Caco-2 (cell line): Measurements from ENCODE around the gene CST1. TPM values are rescaled to one million over a fixed set of nuclear protein-coding genes. Genes with fewer than 3 reads are reported as not detected.
"Not testable (repeated sequence)": the region's sequence is repeated elsewhere in the genome, so short reads cannot be mapped to it uniquely, and the experiment has no call there.

Source experiments
- BruUV-seq: library from RNA; stranded (reverse); fragments of 400-500 nt; replicated peaks from 2 replicates; lab custom pipeline; 2021; lab: Mats Ljungman, UMichigan
- CTCF ChIA-PET: fragments of 300-600 bp; sonication (Branson Sonifier 250); formaldehyde crosslinking; loops from one replicate; lab custom pipeline; 2022; ENCODE audit warnings: antibody characterized with exemption; lab: Charles Lee
- POLR2A ChIA-PET: fragments of 300-600 bp; sonication (Branson Sonifier 250); formaldehyde crosslinking; loops from one replicate; lab custom pipeline; 2022; ENCODE audit warnings: antibody characterized with exemption; lab: Charles Lee
- DNase-seq, 2 experiments: peaks; one replicate each; pipeline versions ENCODE4 v3.0.0 to v3.0.0-alpha.2; 2020 to 2022
- H3K27me3 ChIP-seq: replicated peaks from 2 replicates; pipeline ENCODE4 v1.6.0; 2011; ENCODE audit warnings: low read length; ENCODE audit not compliant: control insufficient read depth, insufficient read depth
- H3K36me3 ChIP-seq: 2 replicates; pipeline ENCODE4 v1.5.1; 2011; ENCODE audit warnings: low read length; ENCODE audit not compliant: control insufficient read depth, insufficient read depth
- H3K4me1 ChIP-seq: fragments of 250-450 bp; sonication (Bioruptor Pico); 2 replicates; pipeline ENCODE4 v1.5.1; 2020; ENCODE audit warnings: mild to moderate bottlenecking
- H3K4me3 ChIP-seq: 2 replicates; pipeline ENCODE4 v1.5.1; 2011; ENCODE audit warnings: low read depth, mild to moderate bottlenecking, control low read depth, low read length
- H3K9me3 ChIP-seq: fragments of 250-450 bp; sonication (Bioruptor Pico); 2 replicates; pipeline ENCODE4 v1.5.1; 2020; ENCODE audit warnings: mild to moderate bottlenecking, moderate library complexity
- H3K27ac Mint-ChIP-seq: one replicate; pipeline ENCODE4 v1.8.0; 2022; ENCODE audit warnings: mixed read lengths; ENCODE audit not compliant: unreplicated experiment
- H3K27me3 Mint-ChIP-seq: one replicate; pipeline ENCODE4 v1.8.0; 2022; ENCODE audit warnings: mixed read lengths; ENCODE audit not compliant: insufficient read depth, unreplicated experiment
- H3K36me3 Mint-ChIP-seq: one replicate; pipeline ENCODE4 v1.8.0; 2022; ENCODE audit warnings: mild to moderate bottlenecking, mixed read lengths; ENCODE audit not compliant: insufficient read depth, unreplicated experiment
- H3K4me1 Mint-ChIP-seq: one replicate; pipeline ENCODE4 v1.8.0; 2022; ENCODE audit warnings: low read depth, mixed read lengths; ENCODE audit not compliant: unreplicated experiment
- H3K4me3 Mint-ChIP-seq: one replicate; pipeline ENCODE4 v1.8.0; 2022; ENCODE audit warnings: mild to moderate bottlenecking, moderate library complexity, mixed read lengths; ENCODE audit not compliant: unreplicated experiment
- H3K9me3 Mint-ChIP-seq: one replicate; pipeline ENCODE4 v1.8.0; 2022; ENCODE audit warnings: mixed read lengths; ENCODE audit not compliant: unreplicated experiment
- CTCF ChIP-seq, 2 experiments: fragments of 200-600 bp in 1 of 2; IDR thresholded peaks; 1 replicate in 1 of 2; 2 replicates in 1 of 2; pipeline versions ENCODE4 v1.5.1 to v1.8.0; 2011 to 2022; ENCODE audit warnings: antibody characterized with exemption in 1 of 2, control low read depth in 1 of 2, inconsistent platforms in 1 of 2, low read depth in 1 of 2, low read length in 1 of 2, mild to moderate bottlenecking in 1 of 2, moderate library complexity in 1 of 2; ENCODE audit not compliant: insufficient read depth in 1 of 2, severe bottlenecking in 1 of 2, unreplicated experiment in 1 of 2
- intact Hi-C: fragments of 100-400 bp; cut with micrococcal nuclease; formaldehyde crosslinking; loops from one replicate; pipeline ENCODE4 v1.10.0; 2022; ENCODE audit not compliant: unreplicated experiment
- total RNA-seq: library from RNA; stranded (reverse); gene quantifications from 2 replicates; pipeline ENCODE4 v1.2.3, GENCODE V29; 2022

Gene CST1
- total RNA-seq, 1 experiment from 2014 or later = 499 TPM

GRCh38 chr20:23723659-23724307, 27.0 kb downstream of the CST1 start:
- CTCF ChIA-PET = interaction anchor here (0.7 to 1.3 kb wide), 4 partner anchors 41 to 214 kb away, joined by 3 to 6 read pairs (median 3); no protein-coding TSS in a partner anchor
- H3K4me3 ChIP-seq, POLR2A ChIA-PET, H3K9me3 ChIP-seq, H3K36me3 Mint-ChIP-seq, H3K27me3 Mint-ChIP-seq, BruUV-seq, H3K27ac Mint-ChIP-seq, H3K27me3 ChIP-seq, H3K9me3 Mint-ChIP-seq, H3K36me3 ChIP-seq, H3K4me1 ChIP-seq, H3K4me3 Mint-ChIP-seq: not testable (repeated sequence)
- DNase-seq = peak; percentile 80 to 81
- intact Hi-C loops = loop anchor here (1.0 to 5.0 kb wide), 2 partner anchors 55 to 74 kb away; no protein-coding TSS in a partner anchor
- TF ChIP-seq CTCF (IDR thresholded peaks at IDR 0.05; ENCODE audit: insufficient read depth in 1 of 2, low read depth in 1 of 2, low read length in 1 of 2, severe bottlenecking in 1 of 2, unreplicated experiment in 1 of 2) = peak; percentile 55 to 69
- H3K4me1 Mint-ChIP-seq = peaks cover 13% of the 10 kb centered on the region

GRCh38 chr20:23722851-23723250, 27.9 kb downstream of the CST1 start:
- H3K27me3 Mint-ChIP-seq, H3K36me3 ChIP-seq, H3K4me3 ChIP-seq, H3K9me3 Mint-ChIP-seq, H3K4me3 Mint-ChIP-seq, H3K4me1 ChIP-seq, H3K27me3 ChIP-seq, POLR2A ChIA-PET, H3K36me3 Mint-ChIP-seq, H3K9me3 ChIP-seq, DNase-seq, H3K27ac Mint-ChIP-seq, BruUV-seq: not testable (repeated sequence)
- intact Hi-C loops = loop anchor here (1.0 to 5.0 kb wide), 2 partner anchors 55 to 74 kb away; no protein-coding TSS in a partner anchor
- CTCF ChIA-PET = interaction anchor here (1.3 kb wide), 1 partner anchor 54 kb away, joined by 6 read pairs; no protein-coding TSS in a partner anchor
- peaks cover 13% of the 10 kb centered on the region for H3K4me1 Mint-ChIP-seq

- H3K4me1 Mint-ChIP-seq = peaks cover 13% of the 10 kb centered on the region
- no TSS peak for BruUV-seq
- H3K9me3 Mint-ChIP-seq = no peaks in the 10 kb centered on the region
- DNase-seq = no peak
- H3K4me3 ChIP-seq = no peak overlapping the region
- no peak overlapping the region for H3K4me3 Mint-ChIP-seq
- H3K36me3 Mint-ChIP-seq = peaks cover 5% of the 10 kb centered on the region
- no peaks in the 10 kb centered on the region for H3K36me3 ChIP-seq
- ChIA-PET CTCF (no interaction called here), POLR2A (no interaction called here)
- no peaks in the 10 kb centered on the region for H3K27me3 Mint-ChIP-seq
- H3K27ac Mint-ChIP-seq = no peak overlapping the region
- no peak for TF ChIP-seq CTCF (IDR thresholded peaks at IDR 0.05; ENCODE audit: insufficient read depth in 1 of 2, low read depth in 1 of 2, low read length in 1 of 2, severe bottlenecking in 1 of 2, unreplicated experiment in 1 of 2)
- H3K27me3 ChIP-seq = no peaks in the 10 kb centered on the region
- intact Hi-C loops = loop anchor here (5.0 kb wide), 1 partner anchor 75 kb away; no protein-coding TSS in a partner anchor
- H3K9me3 ChIP-seq = no peaks in the 10 kb centered on the region
- H3K4me1 ChIP-seq = peaks cover 5% of the 10 kb centered on the region; the same call in 1 of the 2 replicates
Observed at GRCh38 chr20:23721962-23722361, 28.8 kb downstream of the CST1 start.

GRCh38 chr20:23719351-23719750, 31.4 kb downstream of the CST1 start:
- H3K9me3 ChIP-seq, intact Hi-C loops, H3K9me3 Mint-ChIP-seq, H3K27me3 Mint-ChIP-seq, H3K4me3 ChIP-seq, POLR2A ChIA-PET, H3K36me3 Mint-ChIP-seq, H3K27me3 ChIP-seq, H3K27ac Mint-ChIP-seq, H3K36me3 ChIP-seq, H3K4me1 ChIP-seq, H3K4me3 Mint-ChIP-seq, BruUV-seq: not testable (repeated sequence)
- peaks cover 13% of the 10 kb centered on the region for H3K4me1 Mint-ChIP-seq
- peak; percentile 50 to 69 for DNase-seq
- CTCF ChIA-PET = interaction anchor here (0.7 kb wide), 1 partner anchor 51 kb away, joined by 3 read pairs; no protein-coding TSS in a partner anchor

- H3K4me3 ChIP-seq, CTCF ChIA-PET, H3K4me1 ChIP-seq, POLR2A ChIA-PET, DNase-seq, H3K27me3 ChIP-seq, H3K9me3 ChIP-seq, intact Hi-C loops, H3K27ac Mint-ChIP-seq, BruUV-seq, H3K27me3 Mint-ChIP-seq, H3K4me1 Mint-ChIP-seq, H3K36me3 Mint-ChIP-seq, H3K36me3 ChIP-seq, H3K9me3 Mint-ChIP-seq, H3K4me3 Mint-ChIP-seq: not testable (repeated sequence)
Observed at GRCh38 chr20:23711778-23712177, 39.0 kb downstream of the CST1 start.
